Thoracic aorta (tissue), 2 donors: Measurements from ENCODE around the gene DLX5. TPM values are rescaled to one million over a fixed set of nuclear protein-coding genes. Genes with fewer than 3 reads are reported as not detected.

Source experiments
- ATAC-seq: fragments of 150-250 bp; one replicate; pipeline ENCODE4 v1.8.0; 2017; ENCODE audit warnings: low read depth; ENCODE audit not compliant: insufficient number of reproducible peaks, low FRiP score
- DNase-seq: peaks from one replicate; pipeline ENCODE4 v3.0.0-alpha.2; 2020; ENCODE audit warnings: low spot score
- H3K27ac ChIP-seq, 2 donors: fragments of 200-600 bp; sonication (generic); 1 replicate in 1 of 2; 2 replicates in 1 of 2; pipeline ENCODE4 v1.5.1; 2016; ENCODE audit warnings: mild to moderate bottlenecking in 2 of 2, moderate library complexity in 2 of 2
- H3K27me3 ChIP-seq: fragments of 200-600 bp; sonication (generic); replicated peaks from 2 replicates; pipeline ENCODE4 v1.6.0; 2016; ENCODE audit warnings: mild to moderate bottlenecking; ENCODE audit not compliant: insufficient read depth
- H3K36me3 ChIP-seq: fragments of 200-600 bp; sonication (generic); one replicate; pipeline ENCODE4 v1.5.1; 2016
- H3K4me1 ChIP-seq, 2 donors: fragments of 200-600 bp; sonication (generic); 1 replicate in 1 of 2; 2 replicates in 1 of 2; pipeline versions ENCODE4 v1.5.1 to v1.6.0; 2016; ENCODE audit warnings: low read depth in 2 of 2, mild to moderate bottlenecking in 1 of 2; ENCODE audit not compliant: control insufficient read depth in 1 of 2
- H3K4me3 ChIP-seq: fragments of 200-600 bp; sonication (generic); 2 replicates; pipeline ENCODE4 v1.5.1; 2016; ENCODE audit warnings: mild to moderate bottlenecking
- H3K9me3 ChIP-seq: fragments of 200-600 bp; sonication (generic); 2 replicates; pipeline ENCODE4 v1.5.1; 2016
- CTCF ChIP-seq: fragments of 200-600 bp; sonication (generic); IDR thresholded peaks from one replicate; pipeline ENCODE4 v1.5.1; 2019; ENCODE audit warnings: antibody characterized with exemption
- total RNA-seq, 2 donors: library from RNA; depleted of rRNA; stranded (reverse); fragments of >200 nt; gene quantifications; one replicate each; pipeline versions ENCODE4 v1.1.0 to v1.2.3, GENCODE V29; 2016

Gene DLX5
- total RNA-seq, 2 donors from 2014 or later: 0.92 TPM; not detected in 1

- Histone ChIP-seq H3K36me3 (no peaks in the 10 kb centered on the region), H3K4me1 (peaks cover 13 to 17% of the 10 kb centered on the region in 2 donors), H3K27me3 (peaks cover 53% of the 10 kb centered on the region), H3K4me3 (peak overlapping the region; percentile 60), H3K27ac (no peak overlapping the region), H3K9me3 (no peaks in the 10 kb centered on the region)
- no peak for TF ChIP-seq CTCF
- ATAC-seq: no peak
- no peak for DNase-seq
These were observed 18.4 kb downstream of the DLX5 start for GRCh38 chr7:97006055-97006815.

GRCh38 chr7:97005183-97006054, 19.2 kb downstream of the DLX5 start, which contains the start of gene DLX6:
Gene DLX6 (plus strand): TSS chr7:97005553. CDS start chr7:97005978, 425 bp downstream.
- TF ChIP-seq CTCF: no peak
- peaks cover 55% of the 10 kb centered on the region for H3K27me3 ChIP-seq

GRCh38 chr7:97004247-97005182, 20.1 kb downstream of the DLX5 start:
- DNase-seq: no peak
- no peak for ATAC-seq
- Histone ChIP-seq H3K36me3 (no peaks in the 10 kb centered on the region), H3K27me3 (peaks cover 55% of the 10 kb centered on the region), H3K4me1 (peaks cover 13 to 17% of the 10 kb centered on the region in 2 donors), H3K4me3 (peak overlapping the region; percentile 60), H3K9me3 (no peaks in the 10 kb centered on the region), H3K27ac (peak overlapping the region in 1 of 2 donors; percentile 4)
- no peak for TF ChIP-seq CTCF

More at GRCh38 chr7:97005183-97006054, 19.2 kb downstream of the DLX5 start, which contains the start of gene DLX6:
- H3K9me3 ChIP-seq: no peaks in the 10 kb centered on the region
- peaks cover 13 to 17% of the 10 kb centered on the region in 2 donors for H3K4me1 ChIP-seq
- ATAC-seq (no peak), DNase-seq (no peak)
- no peaks in the 10 kb centered on the region for H3K36me3 ChIP-seq
- peak within 1 kb of the TSS; percentile 60 for H3K4me3 ChIP-seq
- H3K27ac ChIP-seq: peak within 1 kb of the TSS in 1 of 2 donors; percentile 4

- no peak for DNase-seq
- H3K4me1 ChIP-seq: peaks cover 13 to 17% of the 10 kb centered on the region in 2 donors
- H3K9me3 ChIP-seq: no peaks in the 10 kb centered on the region
- peaks cover 57% of the 10 kb centered on the region for H3K27me3 ChIP-seq
- no peak for ATAC-seq
- no peaks in the 10 kb centered on the region for H3K36me3 ChIP-seq
- H3K27ac ChIP-seq: no peak overlapping the region
- no peak overlapping the region for H3K4me3 ChIP-seq
- TF ChIP-seq CTCF: no peak
These were observed 21.1 kb downstream of the DLX5 start for GRCh38 chr7:97003262-97004246.
